ENCODE measurements around the gene GTPBP6.

GTPBP6 gene

DNA sequence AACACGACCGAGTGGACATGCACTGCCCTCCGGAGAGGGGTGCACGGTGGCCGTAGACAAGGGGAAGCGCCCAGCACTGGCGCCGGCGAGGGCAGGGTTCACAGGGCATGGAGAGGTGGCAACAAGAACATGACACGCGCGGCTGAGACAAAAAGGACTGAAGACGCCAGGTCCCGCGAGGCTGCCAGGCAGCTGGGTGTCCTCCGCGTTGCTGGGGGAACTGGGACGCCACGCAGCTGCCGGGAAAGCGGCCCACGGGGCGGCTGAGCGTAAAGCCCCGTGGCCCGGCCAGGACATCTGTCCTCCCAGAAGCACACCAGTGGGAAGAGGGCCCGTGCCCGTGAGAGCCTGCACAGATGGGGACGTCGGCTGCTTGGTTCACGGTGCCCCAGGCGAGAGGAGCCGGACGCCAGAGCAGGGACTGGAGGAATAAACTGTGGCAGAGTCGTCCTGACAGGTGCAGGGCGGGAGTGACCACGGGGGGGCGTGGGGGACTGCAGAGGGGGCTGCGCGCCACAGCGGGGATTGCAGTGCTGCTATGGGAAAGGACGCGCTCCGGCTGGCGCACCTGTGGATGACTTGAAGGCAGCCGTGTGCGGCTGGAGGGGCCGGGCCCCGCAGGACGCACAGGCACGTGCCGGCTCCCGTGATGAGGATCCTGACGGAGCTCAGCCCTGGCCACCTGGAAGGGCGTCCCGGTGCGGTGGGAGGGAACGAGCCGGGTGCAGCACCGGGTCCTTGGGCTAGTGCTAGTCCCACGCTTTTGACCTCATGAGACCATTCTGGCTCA is 32.1 kb upstream of the GTPBP6 start:
- DNase-seq (ENCODE audit: extremely low spot score), result no peak
- TF ChIP-seq, protein P1, sequence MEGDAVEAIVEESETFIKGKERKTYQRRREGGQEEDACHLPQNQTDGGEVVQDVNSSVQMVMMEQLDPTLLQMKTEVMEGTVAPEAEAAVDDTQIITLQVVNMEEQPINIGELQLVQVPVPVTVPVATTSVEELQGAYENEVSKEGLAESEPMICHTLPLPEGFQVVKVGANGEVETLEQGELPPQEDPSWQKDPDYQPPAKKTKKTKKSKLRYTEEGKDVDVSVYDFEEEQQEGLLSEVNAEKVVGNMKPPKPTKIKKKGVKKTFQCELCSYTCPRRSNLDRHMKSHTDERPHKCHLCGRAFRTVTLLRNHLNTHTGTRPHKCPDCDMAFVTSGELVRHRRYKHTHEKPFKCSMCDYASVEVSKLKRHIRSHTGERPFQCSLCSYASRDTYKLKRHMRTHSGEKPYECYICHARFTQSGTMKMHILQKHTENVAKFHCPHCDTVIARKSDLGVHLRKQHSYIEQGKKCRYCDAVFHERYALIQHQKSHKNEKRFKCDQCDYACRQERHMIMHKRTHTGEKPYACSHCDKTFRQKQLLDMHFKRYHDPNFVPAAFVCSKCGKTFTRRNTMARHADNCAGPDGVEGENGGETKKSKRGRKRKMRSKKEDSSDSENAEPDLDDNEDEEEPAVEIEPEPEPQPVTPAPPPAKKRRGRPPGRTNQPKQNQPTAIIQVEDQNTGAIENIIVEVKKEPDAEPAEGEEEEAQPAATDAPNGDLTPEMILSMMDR (IDR thresholded peaks at IDR 0.05; ENCODE audit: control extremely low read depth, extremely low read depth, low read depth, missing control alignments), result no peak
- ChIA-PET CTCF (no interaction called here), POLR2A (no interaction called here)

GRCh38 chrX:350148-350533 is 31.5 kb upstream of the GTPBP6 start:
- TF ChIP-seq, protein P1 (IDR thresholded peaks at IDR 0.05; ENCODE audit: control extremely low read depth, extremely low read depth, low read depth, missing control alignments), result no peak
- DNase-seq (ENCODE audit: extremely low spot score), result no peak
- ChIA-PET CTCF (no interaction called here), POLR2A (no interaction called here)

DNA sequence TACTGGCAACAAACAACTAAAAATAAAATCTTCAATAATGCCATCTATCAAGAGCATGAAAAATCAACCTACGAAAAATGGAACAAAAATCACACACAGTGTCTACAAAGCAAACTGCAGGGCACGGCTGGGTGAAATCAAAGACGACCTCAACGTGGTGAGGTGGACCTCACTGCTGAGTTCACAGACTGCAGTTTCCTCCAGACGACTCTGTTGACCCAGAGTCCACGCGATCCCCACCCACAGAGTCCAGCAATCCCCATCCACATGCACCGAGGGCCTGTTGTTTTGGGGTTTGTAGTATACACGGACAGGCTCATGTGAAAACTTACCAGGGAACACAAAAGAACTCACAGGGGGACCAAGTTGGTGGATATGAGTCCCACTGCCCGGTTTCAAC is 31.1 kb upstream of the GTPBP6 start:
- ChIA-PET POLR2A (no interaction called here), CTCF (no interaction called here)
- TF ChIP-seq, protein P1 (IDR thresholded peaks at IDR 0.05; ENCODE audit: control extremely low read depth, extremely low read depth, low read depth, missing control alignments), result no peak
- DNase-seq (ENCODE audit: extremely low spot score), result no peak

DNA sequence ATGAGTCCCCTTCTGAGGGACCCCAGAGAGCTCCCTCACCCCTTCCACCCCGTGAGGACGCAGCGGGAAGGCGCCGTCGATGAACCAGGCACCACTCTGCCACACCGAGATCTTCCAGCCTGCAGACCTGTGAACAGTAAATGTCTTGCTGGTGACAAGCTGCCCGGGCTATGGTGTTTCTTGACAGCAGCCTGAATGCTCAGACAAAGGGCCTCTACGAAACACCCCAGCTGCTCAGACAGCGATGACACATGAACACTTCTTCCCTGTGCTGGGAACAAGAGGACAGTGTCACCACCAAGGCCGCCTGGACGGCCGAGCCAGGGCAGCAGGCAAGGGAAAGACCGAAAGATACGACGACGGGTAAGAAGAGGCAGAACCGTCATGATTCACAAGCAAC is 30.6 kb upstream of the GTPBP6 start:
- TF ChIP-seq, protein P1 (IDR thresholded peaks at IDR 0.05; ENCODE audit: control extremely low read depth, extremely low read depth, low read depth, missing control alignments), result no peak
- CTCF ChIA-PET, result no interaction called here
- POLR2A ChIA-PET, result no interaction called here
- DNase-seq (ENCODE audit: extremely low spot score), result no peak

DNA sequence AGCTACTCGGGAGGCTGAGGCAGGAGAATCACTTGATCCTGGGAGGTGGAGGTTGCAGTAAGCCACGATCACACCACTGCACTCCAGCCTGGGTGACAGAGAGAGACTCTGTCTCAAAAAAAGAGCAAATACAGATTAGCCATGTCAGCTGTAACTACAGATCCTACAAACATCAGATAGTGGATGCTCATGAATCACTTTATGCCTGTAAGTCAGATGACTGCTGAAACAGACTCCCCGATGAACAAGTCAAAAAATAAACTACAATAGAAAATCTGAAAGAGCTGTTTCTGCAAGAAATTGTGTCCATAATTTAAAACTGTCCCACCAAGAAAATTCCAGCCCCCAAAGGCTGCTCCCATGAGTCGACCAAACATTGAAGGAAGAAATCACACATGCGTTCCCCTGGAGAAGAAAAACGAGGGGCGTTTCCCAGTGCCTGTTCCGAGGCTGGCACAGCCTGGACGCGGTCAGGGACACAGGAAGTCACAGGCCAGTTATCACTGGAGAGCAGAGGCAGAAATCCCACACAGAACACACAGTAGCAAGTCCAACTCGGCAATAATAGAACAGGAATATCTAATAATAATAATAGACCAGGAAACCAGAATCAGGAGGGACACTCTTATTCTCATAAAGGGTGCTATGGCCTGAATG is 30.0 kb upstream of the GTPBP6 start:
- POLR2A ChIA-PET, result no interaction called here
- DNase-seq (ENCODE audit: extremely low spot score), result no peak
- TF ChIP-seq, protein P1 (IDR thresholded peaks at IDR 0.05; ENCODE audit: control extremely low read depth, extremely low read depth, low read depth, missing control alignments), result no peak
- CTCF ChIA-PET, result no interaction called here

DNA sequence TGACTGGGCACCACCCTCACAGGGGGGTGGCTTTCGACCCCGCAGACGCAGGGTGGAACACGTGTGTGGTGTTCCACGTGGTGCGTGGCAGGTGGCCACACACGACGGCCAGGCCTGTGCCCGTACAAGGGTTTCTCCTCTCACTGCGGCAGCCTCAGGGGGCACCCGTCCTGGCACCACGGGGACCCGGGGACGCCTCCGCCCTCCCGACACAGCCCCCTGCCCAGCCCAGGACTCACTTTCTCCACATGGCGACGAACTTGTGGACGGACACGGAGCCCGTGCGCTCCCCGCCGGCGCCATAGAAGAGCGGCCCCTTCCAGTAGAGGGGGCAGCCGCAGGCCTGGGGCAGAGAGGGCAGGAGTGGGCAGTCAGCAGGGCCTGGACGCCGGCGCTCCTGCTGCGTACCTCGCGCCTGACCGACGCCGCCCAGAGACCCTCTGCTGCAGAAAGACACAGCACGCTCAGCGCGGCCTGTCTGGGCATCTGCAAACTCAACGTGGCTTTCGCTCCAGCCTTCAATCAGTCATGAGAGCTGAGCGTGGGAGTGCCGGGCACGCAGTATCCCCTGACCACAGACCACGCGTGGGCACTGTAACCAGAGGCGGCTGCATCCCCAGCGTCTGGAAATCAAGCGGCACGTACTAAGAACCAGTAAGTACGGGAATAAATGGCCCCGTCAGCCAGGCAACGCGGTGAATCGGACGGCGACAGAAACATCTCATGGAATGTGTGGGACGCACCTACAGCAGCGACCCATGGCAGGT is 28.9 kb upstream of the GTPBP6 start:
- DNase-seq (ENCODE audit: extremely low spot score), result no peak
- POLR2A ChIA-PET, result no interaction called here
- TF ChIP-seq, protein P1 (IDR thresholded peaks at IDR 0.05; ENCODE audit: control extremely low read depth, extremely low read depth, low read depth, missing control alignments), result no peak
- CTCF ChIA-PET, result no interaction called here

All from GM10248 (cell line).